C4-2B (cell line): ENCODE data around the gene KCTD16.

Experiments used
- ZFX ChIP-seq: fragments of 450-650 bp; IDR thresholded peaks from 2 replicates; pipeline ENCODE4 v1.6.1; 2017
- TF ChIP-seq, protein P1 (sequence below): fragments of 450-650 bp; conservative IDR thresholded peaks from 2 replicates; pipeline ENCODE4 v1.5.1; 2017; ENCODE audit warnings: mild to moderate bottlenecking

DNA sequence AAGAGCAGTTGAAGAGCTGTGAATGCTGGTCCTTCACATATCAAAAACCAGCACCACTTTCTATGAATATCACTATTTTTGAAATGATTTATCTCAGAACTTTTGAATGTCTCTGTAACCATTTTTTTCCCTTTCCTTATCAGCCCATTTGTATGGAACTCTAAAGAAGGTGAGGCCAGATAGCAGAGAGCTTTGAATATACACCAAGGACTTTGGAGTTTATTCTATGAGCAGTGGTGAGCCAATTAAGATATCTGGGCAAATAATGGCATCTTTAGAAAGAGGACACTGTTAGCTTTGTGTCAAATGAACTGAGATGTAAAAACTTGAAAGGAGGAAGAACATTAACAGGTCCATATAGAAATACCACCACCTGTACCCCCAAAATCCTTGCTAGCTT lies 22.0 kb downstream of the KCTD16 start:
- TF ChIP-seq, protein P1, sequence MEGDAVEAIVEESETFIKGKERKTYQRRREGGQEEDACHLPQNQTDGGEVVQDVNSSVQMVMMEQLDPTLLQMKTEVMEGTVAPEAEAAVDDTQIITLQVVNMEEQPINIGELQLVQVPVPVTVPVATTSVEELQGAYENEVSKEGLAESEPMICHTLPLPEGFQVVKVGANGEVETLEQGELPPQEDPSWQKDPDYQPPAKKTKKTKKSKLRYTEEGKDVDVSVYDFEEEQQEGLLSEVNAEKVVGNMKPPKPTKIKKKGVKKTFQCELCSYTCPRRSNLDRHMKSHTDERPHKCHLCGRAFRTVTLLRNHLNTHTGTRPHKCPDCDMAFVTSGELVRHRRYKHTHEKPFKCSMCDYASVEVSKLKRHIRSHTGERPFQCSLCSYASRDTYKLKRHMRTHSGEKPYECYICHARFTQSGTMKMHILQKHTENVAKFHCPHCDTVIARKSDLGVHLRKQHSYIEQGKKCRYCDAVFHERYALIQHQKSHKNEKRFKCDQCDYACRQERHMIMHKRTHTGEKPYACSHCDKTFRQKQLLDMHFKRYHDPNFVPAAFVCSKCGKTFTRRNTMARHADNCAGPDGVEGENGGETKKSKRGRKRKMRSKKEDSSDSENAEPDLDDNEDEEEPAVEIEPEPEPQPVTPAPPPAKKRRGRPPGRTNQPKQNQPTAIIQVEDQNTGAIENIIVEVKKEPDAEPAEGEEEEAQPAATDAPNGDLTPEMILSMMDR = no peak
- TF ChIP-seq ZFX = no peak
